Measurements from ENCODE around the gene PRSS2. TPM values are rescaled to one million over a fixed set of nuclear protein-coding genes. Genes with fewer than 3 reads are reported as not detected.

Gene PRSS2
- total and polyA plus RNA-seq, 8 donors = 13.1 TPM; not detected in 7

DNA sequence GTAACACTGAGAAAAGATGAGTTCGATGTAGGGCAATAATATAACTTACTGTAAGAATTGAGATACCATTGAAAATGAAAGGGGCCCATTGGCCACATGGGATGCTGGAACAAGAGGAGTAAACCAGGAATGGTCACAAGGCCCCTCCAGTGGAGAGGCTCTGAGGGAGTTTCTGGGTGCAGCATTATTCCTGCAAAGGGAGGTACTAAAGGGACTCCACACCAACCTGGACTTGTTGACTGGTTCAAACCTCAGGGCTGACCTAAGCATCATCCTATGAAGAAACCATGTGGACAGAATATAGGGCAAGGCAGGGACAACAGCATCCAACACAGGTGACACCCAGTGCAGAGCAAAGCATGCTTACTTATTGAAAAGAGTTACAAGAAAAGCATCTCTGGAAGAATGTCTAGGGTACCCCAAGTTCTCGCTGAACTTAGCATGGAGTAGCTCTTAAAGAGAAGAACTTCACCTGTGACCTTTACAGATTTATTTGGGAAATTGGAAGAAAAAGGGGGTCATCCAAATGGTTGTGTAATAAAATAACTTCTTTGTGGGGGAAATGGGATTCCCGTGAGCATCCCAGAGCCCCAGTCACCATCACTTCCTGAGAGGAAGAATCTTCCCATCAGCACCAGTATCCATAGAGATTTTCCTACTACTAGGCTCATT lies 34.7 kb downstream of the PRSS2 start:
- H3K4me1 ChIP-seq = no peaks in the 10 kb centered on the region
- no peaks in the 10 kb centered on the region for H3K9me3 ChIP-seq
- ATAC-seq (no peak), DNase-seq (no peak)
- H3K4me3 ChIP-seq = no peak overlapping the region
- H3K36me3 ChIP-seq = no peaks in the 10 kb centered on the region
- TF ChIP-seq, protein P1, sequence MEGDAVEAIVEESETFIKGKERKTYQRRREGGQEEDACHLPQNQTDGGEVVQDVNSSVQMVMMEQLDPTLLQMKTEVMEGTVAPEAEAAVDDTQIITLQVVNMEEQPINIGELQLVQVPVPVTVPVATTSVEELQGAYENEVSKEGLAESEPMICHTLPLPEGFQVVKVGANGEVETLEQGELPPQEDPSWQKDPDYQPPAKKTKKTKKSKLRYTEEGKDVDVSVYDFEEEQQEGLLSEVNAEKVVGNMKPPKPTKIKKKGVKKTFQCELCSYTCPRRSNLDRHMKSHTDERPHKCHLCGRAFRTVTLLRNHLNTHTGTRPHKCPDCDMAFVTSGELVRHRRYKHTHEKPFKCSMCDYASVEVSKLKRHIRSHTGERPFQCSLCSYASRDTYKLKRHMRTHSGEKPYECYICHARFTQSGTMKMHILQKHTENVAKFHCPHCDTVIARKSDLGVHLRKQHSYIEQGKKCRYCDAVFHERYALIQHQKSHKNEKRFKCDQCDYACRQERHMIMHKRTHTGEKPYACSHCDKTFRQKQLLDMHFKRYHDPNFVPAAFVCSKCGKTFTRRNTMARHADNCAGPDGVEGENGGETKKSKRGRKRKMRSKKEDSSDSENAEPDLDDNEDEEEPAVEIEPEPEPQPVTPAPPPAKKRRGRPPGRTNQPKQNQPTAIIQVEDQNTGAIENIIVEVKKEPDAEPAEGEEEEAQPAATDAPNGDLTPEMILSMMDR (IDR thresholded peaks at IDR 0.05) = no peak
- peaks cover 2 to 27% of the 10 kb centered on the region in 2 donors for H3K27me3 ChIP-seq
- intact Hi-C loops (cut with DNase I) = no loop called here
- no peak overlapping the region for H3K27ac ChIP-seq

DNA sequence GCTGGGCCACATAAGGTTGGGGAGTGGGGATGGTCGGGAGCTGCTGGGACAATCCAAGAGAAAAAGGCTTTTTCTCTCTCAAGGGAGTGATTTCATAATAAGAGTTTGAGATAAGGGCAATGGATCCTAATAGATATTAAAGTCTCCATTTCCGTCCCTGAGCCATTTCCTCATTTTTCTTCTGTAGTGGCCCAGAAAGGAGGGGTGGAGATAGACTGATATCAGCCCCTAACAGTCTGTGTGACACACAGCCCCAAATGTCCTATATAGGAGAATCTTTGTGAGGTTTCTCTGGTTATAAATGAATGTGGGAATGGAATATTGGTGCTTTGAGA lies 35.2 kb downstream of the PRSS2 start:
- peaks cover 2 to 28% of the 10 kb centered on the region in 2 donors for H3K27me3 ChIP-seq
- no peaks in the 10 kb centered on the region for H3K9me3 ChIP-seq
- H3K4me3 ChIP-seq = no peak overlapping the region
- no peaks in the 10 kb centered on the region for H3K36me3 ChIP-seq
- intact Hi-C loops (cut with DNase I) = no loop called here
- DNase-seq (no peak), ATAC-seq (no peak)
- no peak overlapping the region for H3K27ac ChIP-seq
- H3K4me1 ChIP-seq = no peaks in the 10 kb centered on the region
- TF ChIP-seq, protein P1 (IDR thresholded peaks at IDR 0.05) = no peak

DNA sequence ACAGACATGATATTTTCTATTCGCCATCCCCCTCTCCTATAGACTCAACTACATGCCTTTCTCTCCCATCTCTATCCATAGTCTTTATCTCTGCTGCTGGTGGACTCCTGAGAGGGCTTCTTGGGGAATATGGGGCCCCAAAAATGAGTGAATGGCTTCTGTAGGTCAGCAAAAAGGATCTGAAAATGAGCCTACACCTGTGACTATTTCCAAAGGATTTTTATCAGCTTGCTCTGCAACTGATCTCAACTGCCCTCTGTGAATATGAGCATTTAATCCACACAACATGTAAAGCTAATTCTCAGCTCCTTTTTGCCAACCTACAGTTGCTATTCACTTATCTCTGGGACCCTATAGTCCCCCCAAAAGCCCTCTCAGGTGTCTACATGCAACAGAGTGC lies 36.2 kb downstream of the PRSS2 start:
- Histone ChIP-seq H3K36me3 (no peaks in the 10 kb centered on the region), H3K4me3 (no peak overlapping the region), H3K9me3 (no peaks in the 10 kb centered on the region), H3K27me3 (peaks cover 2 to 37% of the 10 kb centered on the region in 2 donors), H3K4me1 (no peaks in the 10 kb centered on the region), H3K27ac (peak overlapping the region in 1 of 2 donors; percentile 41)
- ATAC-seq (no peak), DNase-seq (no peak)
- intact Hi-C loops (cut with DNase I) = no loop called here
- TF ChIP-seq, protein P1 (IDR thresholded peaks at IDR 0.05) = no peak

DNA sequence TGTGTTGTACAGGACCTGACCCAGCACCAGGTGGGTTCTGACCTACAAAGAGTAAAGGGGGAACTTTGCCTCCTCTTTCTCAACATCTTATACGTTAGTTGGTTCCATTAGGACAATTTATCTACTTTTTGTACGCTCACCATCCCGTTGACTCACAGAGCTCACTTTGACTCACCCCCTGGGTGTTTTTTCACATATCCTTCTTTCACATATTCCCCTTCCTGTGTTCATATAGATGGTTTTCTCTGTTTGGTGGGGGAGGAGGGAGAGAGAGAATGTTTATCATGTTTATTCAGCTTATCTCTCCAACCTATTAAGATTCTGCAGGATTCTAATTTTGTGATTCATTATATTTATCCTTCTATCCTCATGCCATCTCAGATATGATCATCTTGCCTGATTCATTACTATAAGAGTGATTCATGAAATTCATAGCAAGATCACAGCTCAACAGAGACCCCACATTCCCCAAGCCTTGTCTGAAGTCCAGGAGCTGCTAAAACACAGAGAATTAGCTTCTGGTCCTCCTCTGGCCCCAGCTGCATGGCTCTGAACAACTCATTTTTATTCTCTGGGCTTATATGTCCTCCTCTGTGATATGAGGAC lies 37.2 kb downstream of the PRSS2 start:
- Histone ChIP-seq H3K27me3 (peaks cover 2 to 47% of the 10 kb centered on the region in 2 donors), H3K27ac (peak overlapping the region in 1 of 2 donors; percentile 41)

DNA sequence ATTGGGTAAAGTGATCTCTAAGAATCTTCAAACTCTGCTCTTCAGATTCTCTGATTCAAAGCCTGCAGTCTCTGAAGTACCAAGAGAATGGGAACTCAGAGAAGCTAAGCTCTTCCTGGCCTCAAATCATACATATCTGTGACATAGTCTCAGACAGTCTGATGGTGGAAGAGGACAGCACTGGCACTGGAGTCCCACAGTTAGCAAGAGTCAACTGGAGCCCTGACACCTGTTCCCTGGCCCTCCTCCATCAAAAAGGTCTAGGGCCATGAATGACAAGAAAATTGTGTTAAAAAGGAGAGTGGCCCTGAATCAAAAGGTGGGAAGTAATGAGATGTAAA lies 37.7 kb downstream of the PRSS2 start:
- intact Hi-C loops (cut with DNase I) = no loop called here
- H3K27ac ChIP-seq = no peak overlapping the region
- TF ChIP-seq, protein P1 (IDR thresholded peaks at IDR 0.05) = no peak
- no peaks in the 10 kb centered on the region for H3K9me3 ChIP-seq
- ATAC-seq (no peak), DNase-seq (no peak)
- H3K27me3 ChIP-seq = peaks cover 2 to 52% of the 10 kb centered on the region in 2 donors
- H3K4me3 ChIP-seq = no peak overlapping the region
- H3K36me3 ChIP-seq = no peaks in the 10 kb centered on the region
- H3K4me1 ChIP-seq = no peaks in the 10 kb centered on the region

More for the DNA sequence above, 37.2 kb downstream of the PRSS2 start:
- DNase-seq = no peak
- Histone ChIP-seq H3K4me3 (no peak overlapping the region), H3K36me3 (no peaks in the 10 kb centered on the region), H3K9me3 (no peaks in the 10 kb centered on the region), H3K4me1 (no peaks in the 10 kb centered on the region)
- TF ChIP-seq, protein P1 (IDR thresholded peaks at IDR 0.05) = no peak
- intact Hi-C loops (cut with DNase I) = no loop called here
- no peak for ATAC-seq
